COLO668 (cell line): ENCODE measurements around the gene COA8.

Experiments
- DNase-seq: peaks from one replicate; lab custom pipeline; 2025; ENCODE audit not compliant: unreplicated experiment; lab: John Stamatoyannopoulos, UW

COA8 gene

GRCh38 chr14:103535891-103536565 lies 26.7 kb upstream of the COA8 start:
- no peak for DNase-seq

GRCh38 chr14:103536693-103537092 lies 26.1 kb upstream of the COA8 start:
- no peak for DNase-seq

- no peak for DNase-seq
These were observed 25.4 kb upstream of the COA8 start for GRCh38 chr14:103537175-103537990.

- DNase-seq = no peak
These were observed 24.3 kb upstream of the COA8 start for GRCh38 chr14:103538291-103539055.

- peak; percentile 45 for DNase-seq
These were observed 23.5 kb upstream of the COA8 start for GRCh38 chr14:103539056-103539825.

GRCh38 chr14:103540821-103541708 lies 21.7 kb upstream of the COA8 start:
- DNase-seq = peak; percentile 43

- no peak for DNase-seq
These were observed 20.8 kb upstream of the COA8 start for GRCh38 chr14:103541709-103542604.

- peak; percentile 93 for DNase-seq
These were observed 20.1 kb upstream of the COA8 start for GRCh38 chr14:103542605-103543088.

- no peak for DNase-seq
These were observed 19.6 kb upstream of the COA8 start for GRCh38 chr14:103543140-103543539.

- no peak for DNase-seq
These were observed 18.9 kb upstream of the COA8 start for GRCh38 chr14:103543721-103544387.

- DNase-seq = no peak
These were observed 18.2 kb upstream of the COA8 start for GRCh38 chr14:103544388-103545218.

- DNase-seq = no peak
These were observed 17.4 kb upstream of the COA8 start for GRCh38 chr14:103545219-103545914.

GRCh38 chr14:103545915-103546651 lies 16.7 kb upstream of the COA8 start:
- no peak for DNase-seq

GRCh38 chr14:103546652-103547454 lies 15.9 kb upstream of the COA8 start:
- peak; percentile 94 for DNase-seq

GRCh38 chr14:103547455-103547940 lies 15.3 kb upstream of the COA8 start:
- DNase-seq = no peak
